HCT116 (cell line): Measurements from ENCODE around the gene MRGPRX1. TPM values are rescaled to one million over a fixed set of nuclear protein-coding genes. Genes with fewer than 3 reads are reported as not detected.
A peak's percentile ranks its signal among the peaks of the same experiment; 100 is the strongest.

ENCODE experiments used
- ATAC-seq: fragments of 200-7000 bp; cut with Tn5 transposase; 2 replicates; pipeline ENCODE4 v1.9.1; 2020; ENCODE audit warnings: mild to moderate bottlenecking, moderate library complexity
- BruUV-seq: library from RNA; stranded (reverse); fragments of 400-500 nt; replicated peaks from 2 replicates; lab custom pipeline; 2021; lab: Mats Ljungman, UMichigan
- CTCF ChIA-PET: fragments of 300-600 bp; sonication (Branson Sonifier 250); formaldehyde crosslinking; loops from one replicate; lab custom pipeline; 2021; ENCODE audit warnings: antibody characterized with exemption; lab: Charles Lee
- POLR2A ChIA-PET: fragments of 300-600, 350-600 bp; sonication (Branson Sonifier 250); formaldehyde crosslinking; loops from one replicate; lab custom pipeline; 2021; ENCODE audit warnings: antibody characterized with exemption; lab: Charles Lee
- RAD21 ChIA-PET, 2 experiments: fragments of 300-600 bp; sonication (Branson Sonifier 250); formaldehyde crosslinking; loops; one replicate each; lab custom pipeline; 2023; ENCODE audit warnings: low total read pairs in 2 of 2; ENCODE audit not compliant: uncharacterized antibody in 2 of 2, unreplicated experiment in 2 of 2, low non-redundant PET in 1 of 2; lab: Charles Lee
- DNase-seq: peaks from one replicate; pipeline ENCODE4 v3.0.0-alpha.2; 2010; ENCODE audit warnings: low read depth, low spot score
- H2AFZ ChIP-seq: fragments of 200-600 bp; shearing (Covaris generic), sonication (generic); 2 replicates; pipeline ENCODE4 v1.6.1; 2017; ENCODE audit warnings: low read depth, mixed run types, mixed read lengths, antibody characterized with exemption, low read length; ENCODE audit not compliant: poor library complexity, severe bottlenecking
- H3K27ac ChIP-seq: 2 replicates; pipeline ENCODE4 v1.5.1; 2012; ENCODE audit warnings: low read depth, low read length
- H3K27me3 ChIP-seq: fragments of 200-600 bp; sonication (generic); 2 replicates; pipeline ENCODE4 v1.6.1; 2016; ENCODE audit warnings: mixed run types, low read length, mixed read lengths; ENCODE audit not compliant: insufficient read depth
- H3K36me3 ChIP-seq, 2 experiments: fragments of 200-500 bp in 1 of 2; fragments of 200-600 bp in 1 of 2; sonication (Bioruptor generic) in 1 of 2; sonication (generic) in 1 of 2; 2 replicates each; pipeline versions ENCODE4 v1.5.1 to v1.6.1; 2014 to 2016; ENCODE audit warnings: low read length in 2 of 2, inconsistent platforms in 1 of 2, mixed read lengths in 1 of 2, mixed run types in 1 of 2; ENCODE audit not compliant: insufficient read depth in 2 of 2, control insufficient read depth in 1 of 2
- H3K4me1 ChIP-seq, 2 experiments: fragments of 200-600 bp in 1 of 2; sonication (generic) in 1 of 2; 2 replicates each; pipeline versions ENCODE4 v1.5.1 to v1.6.1; 2012 to 2017; ENCODE audit warnings: low read length in 2 of 2, inconsistent platforms in 1 of 2, mild to moderate bottlenecking in 1 of 2, mixed read lengths in 1 of 2, mixed run types in 1 of 2, moderate library complexity in 1 of 2; ENCODE audit not compliant: insufficient read depth in 2 of 2, control insufficient read depth in 1 of 2
- H3K4me2 ChIP-seq: fragments of 200-600 bp; sonication (generic); 2 replicates; pipeline ENCODE4 v1.6.1; 2017; ENCODE audit warnings: mixed run types, low read length, mixed read lengths
- H3K4me3 ChIP-seq, 2 experiments: fragments of 200-600 bp in 1 of 2; sonication (generic) in 1 of 2; replicated peaks in 1 of 2; 2 replicates each; pipeline ENCODE4 v1.5.1; 2011 to 2016; ENCODE audit warnings: low read length in 2 of 2, control low read depth in 1 of 2, low read depth in 1 of 2, mild to moderate bottlenecking in 1 of 2, mixed read lengths in 1 of 2, mixed run types in 1 of 2
- H3K79me2 ChIP-seq: fragments of 200-600 bp; sonication (generic); 2 replicates; pipeline ENCODE4 v1.6.1; 2017; ENCODE audit warnings: mild to moderate bottlenecking, mixed run types, low read length, moderate library complexity, mixed read lengths; ENCODE audit not compliant: insufficient read depth
- H3K9ac ChIP-seq: fragments of 200-600 bp; sonication (generic); 2 replicates; pipeline ENCODE4 v1.6.1; 2016; ENCODE audit warnings: low read length, mixed read lengths
- H3K9me2 ChIP-seq: fragments of 200-600 bp; sonication (generic), shearing (Covaris generic); 2 replicates; pipeline ENCODE4 v1.6.1; 2017; ENCODE audit warnings: mixed run types, mild to moderate bottlenecking, moderate library complexity; ENCODE audit not compliant: insufficient read depth
- H3K9me3 ChIP-seq, 2 experiments: fragments of 200-500 bp in 1 of 2; fragments of 200-600 bp in 1 of 2; sonication (Bioruptor generic) in 1 of 2; sonication (generic) in 1 of 2; 2 replicates each; pipeline ENCODE4 v1.6.1; 2014 to 2017; ENCODE audit warnings: low read length in 2 of 2, mixed read lengths in 2 of 2, inconsistent platforms in 1 of 2, low read depth in 1 of 2, mild to moderate bottlenecking in 1 of 2, mixed run types in 1 of 2, moderate library complexity in 1 of 2; ENCODE audit not compliant: control insufficient read depth in 1 of 2, insufficient read depth in 1 of 2
- H4K20me1 ChIP-seq: fragments of 200-600 bp; sonication (generic), shearing (Covaris generic); 2 replicates; pipeline ENCODE4 v1.6.1; 2017; ENCODE audit warnings: mixed run types, mild to moderate bottlenecking, moderate library complexity; ENCODE audit not compliant: insufficient read depth
- CBX3 ChIP-seq: IDR thresholded peaks from 2 replicates; pipeline ENCODE4 v1.6.1; 2012; ENCODE audit warnings: low read depth
- CEBPB ChIP-seq: IDR thresholded peaks from 2 replicates; pipeline ENCODE4 v1.6.1; 2012; ENCODE audit warnings: low read depth
- EZH2 ChIP-seq: fragments of 200-600 bp; sonication (generic); IDR thresholded peaks from 2 replicates; pipeline ENCODE4 v1.6.1; 2017; ENCODE audit warnings: antibody characterized with exemption, mixed run types
- EZH2phosphoT487 ChIP-seq: fragments of 200-600 bp; IDR thresholded peaks from 2 replicates; pipeline ENCODE4 v1.6.1; 2018; ENCODE audit warnings: antibody characterized with exemption, borderline replicate concordance
- FOSL1 ChIP-seq: IDR thresholded peaks from 2 replicates; pipeline ENCODE4 v1.6.1; 2012; ENCODE audit warnings: low read depth
- JUND ChIP-seq: IDR thresholded peaks from 2 replicates; pipeline ENCODE4 v1.6.1; 2012
- POLR2A ChIP-seq: IDR thresholded peaks from 2 replicates; pipeline ENCODE4 v1.7.0; 2011; ENCODE audit warnings: borderline replicate concordance; ENCODE audit not compliant: insufficient read depth, insufficient read length; ENCODE audit errors: extremely low read depth
- POLR2AphosphoS5 ChIP-seq: IDR thresholded peaks from 2 replicates; pipeline ENCODE4 v1.6.1; 2011; ENCODE audit warnings: mild to moderate bottlenecking, low read depth, low read length, moderate library complexity
- SIN3A ChIP-seq: IDR thresholded peaks from 2 replicates; pipeline ENCODE4 v1.6.1; 2012; ENCODE audit warnings: low read depth
- SP1 ChIP-seq: IDR thresholded peaks from 2 replicates; pipeline ENCODE4 v1.6.1; 2012; ENCODE audit warnings: low read depth
- SRF ChIP-seq: IDR thresholded peaks from 2 replicates; pipeline ENCODE4 v1.6.1; 2012; ENCODE audit warnings: low read depth
- YY1 ChIP-seq: IDR thresholded peaks from 2 replicates; pipeline ENCODE4 v1.6.1; 2011; ENCODE audit warnings: low read length, low read depth, moderate library complexity, mild to moderate bottlenecking; ENCODE audit not compliant: insufficient replicate concordance; ENCODE audit errors: extremely low read depth
- ZFX ChIP-seq: fragments of 450-650 bp; IDR thresholded peaks from 2 replicates; pipeline ENCODE4 v1.6.1; 2017
- intact Hi-C: fragments of 100-400 bp; cut with micrococcal nuclease; formaldehyde crosslinking; loops from 2 replicates; pipeline ENCODE4 v1.10.0; 2022
- total RNA-seq: library from RNA; stranded (reverse); gene quantifications from one replicate; pipeline ENCODE4 v1.2.1, GENCODE V29; 2021; ENCODE audit not compliant: unreplicated experiment
- TF ChIP-seq, protein P1 (sequence below): IDR thresholded peaks from 2 replicates; pipeline ENCODE4 v1.6.1; 2012
- TF ChIP-seq, protein P2 (sequence below), 3 experiments: fragments of 200-600 bp in 1 of 3; sonication (generic) in 1 of 3; IDR thresholded peaks in 2 of 3; conservative IDR thresholded peaks in 1 of 3; 2 replicates each; pipeline ENCODE4 v1.5.1; 2012 to 2017; ENCODE audit warnings: low read depth in 2 of 3, low read length in 2 of 3, antibody characterized with exemption in 1 of 3, borderline replicate concordance in 1 of 3, control low read depth in 1 of 3, mild to moderate bottlenecking in 1 of 3, mixed read lengths in 1 of 3, mixed run types in 1 of 3, moderate library complexity in 1 of 3; ENCODE audit not compliant: insufficient read depth in 1 of 3
- TF ChIP-seq, protein P3 (sequence below): IDR thresholded peaks from 2 replicates; pipeline ENCODE4 v1.6.1; 2012

The MRGPRX1 gene
- total RNA-seq, 1 experiment from 2014 or later = not detected

- intact Hi-C loops = no loop called here
- peak; percentile 92 for ATAC-seq
- POLR2A ChIA-PET = no interaction called here
- Histone ChIP-seq H3K9me2 (no peaks in the 10 kb centered on the region), H3K36me3 (no peaks in the 10 kb centered on the region), H4K20me1 (no peaks in the 10 kb centered on the region), H3K4me1 (peaks cover 0 to 21% of the 10 kb centered on the region in 2 experiments; a peak in 3 of 4 replicates), H2AFZ (no peak overlapping the region), H3K79me2 (no peaks in the 10 kb centered on the region), H3K9ac (peak overlapping the region; percentile 23; the same call in 1 of the 2 replicates), H3K4me2 (peak overlapping the region; percentile 53), H3K27me3 (0 out of 2 replicates have a peak, but pooled peaks cover 3% of the 10 kb centered on the region), H3K4me3 (no peak overlapping the region), H3K27ac (no peak overlapping the region), H3K9me3 (no peaks in the 10 kb centered on the region)
- no TSS peak for BruUV-seq
- TF ChIP-seq, protein P1, sequence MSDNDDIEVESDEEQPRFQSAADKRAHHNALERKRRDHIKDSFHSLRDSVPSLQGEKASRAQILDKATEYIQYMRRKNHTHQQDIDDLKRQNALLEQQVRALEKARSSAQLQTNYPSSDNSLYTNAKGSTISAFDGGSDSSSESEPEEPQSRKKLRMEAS = peak; percentile 56; the same call in 1 of the 2 replicates
- TF ChIP-seq YY1 (no peak), ZFX (no peak), CEBPB (peak; percentile 65), JUND (peak; percentile 74), FOSL1 (peak; percentile 83), POLR2AphosphoS5 (0 out of 2 replicates have a peak, but pooled peaks have one; percentile 30), EZH2phosphoT487 (no peak), SP1 (peak; percentile 55), SIN3A (peak; percentile 64; the same call in 1 of the 2 replicates), SRF (peak; percentile 35; the same call in 1 of the 2 replicates), POLR2A (no peak), CBX3 (peak; percentile 56; the same call in 1 of the 2 replicates), EZH2 (no peak)
- TF ChIP-seq, protein P2, sequence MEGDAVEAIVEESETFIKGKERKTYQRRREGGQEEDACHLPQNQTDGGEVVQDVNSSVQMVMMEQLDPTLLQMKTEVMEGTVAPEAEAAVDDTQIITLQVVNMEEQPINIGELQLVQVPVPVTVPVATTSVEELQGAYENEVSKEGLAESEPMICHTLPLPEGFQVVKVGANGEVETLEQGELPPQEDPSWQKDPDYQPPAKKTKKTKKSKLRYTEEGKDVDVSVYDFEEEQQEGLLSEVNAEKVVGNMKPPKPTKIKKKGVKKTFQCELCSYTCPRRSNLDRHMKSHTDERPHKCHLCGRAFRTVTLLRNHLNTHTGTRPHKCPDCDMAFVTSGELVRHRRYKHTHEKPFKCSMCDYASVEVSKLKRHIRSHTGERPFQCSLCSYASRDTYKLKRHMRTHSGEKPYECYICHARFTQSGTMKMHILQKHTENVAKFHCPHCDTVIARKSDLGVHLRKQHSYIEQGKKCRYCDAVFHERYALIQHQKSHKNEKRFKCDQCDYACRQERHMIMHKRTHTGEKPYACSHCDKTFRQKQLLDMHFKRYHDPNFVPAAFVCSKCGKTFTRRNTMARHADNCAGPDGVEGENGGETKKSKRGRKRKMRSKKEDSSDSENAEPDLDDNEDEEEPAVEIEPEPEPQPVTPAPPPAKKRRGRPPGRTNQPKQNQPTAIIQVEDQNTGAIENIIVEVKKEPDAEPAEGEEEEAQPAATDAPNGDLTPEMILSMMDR (IDR thresholded peaks at IDR 0.05 in 2 of 3, conservative IDR thresholded peaks at IDR 0.05 in 1 of 3; ENCODE audit: borderline replicate concordance in 1 of 3, insufficient read depth in 1 of 3, low read depth in 2 of 3, low read length in 2 of 3) = no peak
- TF ChIP-seq, protein P3, sequence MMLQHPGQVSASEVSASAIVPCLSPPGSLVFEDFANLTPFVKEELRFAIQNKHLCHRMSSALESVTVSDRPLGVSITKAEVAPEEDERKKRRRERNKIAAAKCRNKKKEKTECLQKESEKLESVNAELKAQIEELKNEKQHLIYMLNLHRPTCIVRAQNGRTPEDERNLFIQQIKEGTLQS = no peak
- RAD21 ChIA-PET = no interaction called here
- CTCF ChIA-PET = no interaction called here
- peak; percentile 64 for DNase-seq
Measured at GRCh38 chr11:18987454-18988231, 48.4 kb upstream of the MRGPRX1 start.
